Kidney capillary endothelial cell (primary cell): ENCODE data around the gene KCNJ1.

Experiments used
- DNase-seq: peaks from one replicate; pipeline ENCODE4 v3.0.0-alpha.2; 2018; ENCODE audit warnings: low spot score

Gene KCNJ1

GRCh38 chr11:128867277-128867676 is at the start of gene KCNJ1:
Gene KCNJ1, minus strand, starts transcription at chr11:128867296. Its CDS starts 27,053 bp downstream, at chr11:128840243.
- DNase-seq, result no peak

GRCh38 chr11:128916681-128917080 is 49.6 kb upstream of the KCNJ1 start:
- no peak for DNase-seq

GRCh38 chr11:128916037-128916572 is 49.0 kb upstream of the KCNJ1 start:
- DNase-seq, result no peak

GRCh38 chr11:128915149-128915521 is 48.0 kb upstream of the KCNJ1 start:
- DNase-seq, result no peak

GRCh38 chr11:128914216-128915148 is 47.4 kb upstream of the KCNJ1 start:
- no peak for DNase-seq

GRCh38 chr11:128913806-128914205 is 46.7 kb upstream of the KCNJ1 start:
- no peak for DNase-seq

- no peak for DNase-seq
Measured at GRCh38 chr11:128911701-128912100, 44.6 kb upstream of the KCNJ1 start.

- no peak for DNase-seq
Measured at GRCh38 chr11:128911239-128911638, 44.1 kb upstream of the KCNJ1 start.

GRCh38 chr11:128910576-128910975 is 43.5 kb upstream of the KCNJ1 start:
- no peak for DNase-seq

GRCh38 chr11:128909438-128910125 is 42.5 kb upstream of the KCNJ1 start:
- no peak for DNase-seq

- DNase-seq, result peak; percentile 83
Measured at GRCh38 chr11:128908391-128909246, 41.5 kb upstream of the KCNJ1 start.

- no peak for DNase-seq
Measured at GRCh38 chr11:128907585-128907984, 40.5 kb upstream of the KCNJ1 start.

GRCh38 chr11:128906185-128907050 is 39.3 kb upstream of the KCNJ1 start:
- DNase-seq, result no peak

- DNase-seq, result no peak
Measured at GRCh38 chr11:128905345-128906184, 38.5 kb upstream of the KCNJ1 start.

GRCh38 chr11:128904656-128905344 is 37.7 kb upstream of the KCNJ1 start:
- DNase-seq, result no peak

GRCh38 chr11:128904303-128904655 is 37.2 kb upstream of the KCNJ1 start:
- no peak for DNase-seq

- no peak for DNase-seq
Measured at GRCh38 chr11:128903248-128904061, 36.4 kb upstream of the KCNJ1 start.

GRCh38 chr11:128902515-128903066 is 35.5 kb upstream of the KCNJ1 start:
- DNase-seq, result no peak
